PC-9 (cell line): ENCODE data around the gene GNLY.

Experiments
- EZH2 ChIP-seq: fragments of 200-600 bp; sonication (generic); IDR thresholded peaks from 2 replicates; pipeline ENCODE4 v1.8.0; 2017; ENCODE audit warnings: antibody characterized with exemption, low read depth
- TF ChIP-seq, protein P1 (sequence below): fragments of 200-600 bp; sonication (generic); conservative IDR thresholded peaks from 2 replicates; pipeline ENCODE4 v1.6.1; 2017; ENCODE audit warnings: mixed run types, antibody characterized with exemption, mild to moderate bottlenecking, moderate library complexity

GRCh38 chr2:85724731-85725181, 30.6 kb downstream of the GNLY start:
- TF ChIP-seq, protein P1, sequence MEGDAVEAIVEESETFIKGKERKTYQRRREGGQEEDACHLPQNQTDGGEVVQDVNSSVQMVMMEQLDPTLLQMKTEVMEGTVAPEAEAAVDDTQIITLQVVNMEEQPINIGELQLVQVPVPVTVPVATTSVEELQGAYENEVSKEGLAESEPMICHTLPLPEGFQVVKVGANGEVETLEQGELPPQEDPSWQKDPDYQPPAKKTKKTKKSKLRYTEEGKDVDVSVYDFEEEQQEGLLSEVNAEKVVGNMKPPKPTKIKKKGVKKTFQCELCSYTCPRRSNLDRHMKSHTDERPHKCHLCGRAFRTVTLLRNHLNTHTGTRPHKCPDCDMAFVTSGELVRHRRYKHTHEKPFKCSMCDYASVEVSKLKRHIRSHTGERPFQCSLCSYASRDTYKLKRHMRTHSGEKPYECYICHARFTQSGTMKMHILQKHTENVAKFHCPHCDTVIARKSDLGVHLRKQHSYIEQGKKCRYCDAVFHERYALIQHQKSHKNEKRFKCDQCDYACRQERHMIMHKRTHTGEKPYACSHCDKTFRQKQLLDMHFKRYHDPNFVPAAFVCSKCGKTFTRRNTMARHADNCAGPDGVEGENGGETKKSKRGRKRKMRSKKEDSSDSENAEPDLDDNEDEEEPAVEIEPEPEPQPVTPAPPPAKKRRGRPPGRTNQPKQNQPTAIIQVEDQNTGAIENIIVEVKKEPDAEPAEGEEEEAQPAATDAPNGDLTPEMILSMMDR, result no peak
- TF ChIP-seq EZH2, result no peak
